ENCODE data around the gene ATG10.
"Not testable (repeated sequence)": the region's sequence is repeated elsewhere in the genome, so short reads cannot be mapped to it uniquely, and the experiment has no call there.

Gene ATG10

GRCh38 chr5:82054004-82054710 is 82.3 kb downstream of the ATG10 start:
- no peak for DNase-seq (ENCODE audit: low read depth)

- no peak for DNase-seq (ENCODE audit: low read depth)
Observed at GRCh38 chr5:82057051-82057450, 85.2 kb downstream of the ATG10 start.

DNA sequence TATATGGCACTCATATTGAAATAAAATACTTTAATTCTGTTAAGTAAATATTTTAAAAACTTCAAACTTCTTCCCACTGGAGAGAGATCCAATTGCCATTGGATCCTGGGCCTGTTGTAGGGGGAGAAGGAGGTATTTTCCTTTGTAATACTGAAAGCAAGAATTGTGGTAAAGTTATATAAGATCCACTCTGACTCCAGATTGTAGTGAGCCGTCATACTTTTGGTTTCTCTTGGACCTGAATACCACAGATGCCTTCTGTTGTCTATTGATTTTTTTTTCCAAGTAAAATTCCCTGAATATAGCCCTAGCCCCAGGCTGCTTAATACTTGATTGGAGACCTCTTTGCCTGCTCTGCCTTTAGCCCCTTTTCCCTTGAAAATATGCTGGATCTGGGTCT is 86.9 kb downstream of the ATG10 start:
- DNase-seq (ENCODE audit: low read depth): no peak

DNA sequence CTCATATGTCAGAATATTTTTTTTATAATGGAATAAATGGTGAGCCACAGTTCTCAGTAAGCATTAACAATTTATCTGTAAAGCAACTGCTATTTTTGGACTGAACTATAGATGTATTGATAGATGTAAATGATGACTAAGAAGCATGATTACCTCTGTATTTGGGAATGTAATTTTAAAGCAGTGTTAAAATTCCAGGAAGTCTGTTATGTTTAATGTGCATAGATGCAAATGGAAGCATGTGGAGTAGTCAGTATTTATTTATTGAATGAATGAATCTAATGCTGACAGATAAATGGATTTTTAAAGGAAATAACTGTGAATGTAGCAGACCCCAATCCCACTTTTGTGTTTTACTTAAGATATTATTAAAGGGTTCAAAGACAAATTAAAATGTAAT is 95.0 kb downstream of the ATG10 start:
- DNase-seq (ENCODE audit: low read depth): no peak

DNA sequence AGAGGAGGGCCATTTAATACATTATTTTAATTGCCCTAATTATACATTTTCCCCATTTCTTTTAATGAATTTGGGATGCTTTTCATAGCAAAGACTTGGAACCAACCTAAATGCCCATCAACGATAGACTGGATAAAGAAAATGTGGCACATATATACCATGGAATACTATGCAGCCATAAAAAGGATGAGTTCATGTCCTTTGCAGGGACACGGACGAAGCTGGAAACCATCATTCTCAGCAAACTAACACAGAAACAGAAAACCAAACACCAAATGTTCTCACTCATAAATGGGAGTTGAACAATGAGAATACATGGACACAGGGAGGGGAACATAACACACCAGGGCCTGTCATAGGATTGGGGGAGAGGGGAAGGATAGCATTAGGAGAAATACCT is 96.2 kb downstream of the ATG10 start:
- not testable (repeated sequence) for DNase-seq (ENCODE audit: low read depth)

GRCh38 chr5:82068723-82069122 is 96.9 kb downstream of the ATG10 start:
- DNase-seq (ENCODE audit: low read depth): no peak

DNA sequence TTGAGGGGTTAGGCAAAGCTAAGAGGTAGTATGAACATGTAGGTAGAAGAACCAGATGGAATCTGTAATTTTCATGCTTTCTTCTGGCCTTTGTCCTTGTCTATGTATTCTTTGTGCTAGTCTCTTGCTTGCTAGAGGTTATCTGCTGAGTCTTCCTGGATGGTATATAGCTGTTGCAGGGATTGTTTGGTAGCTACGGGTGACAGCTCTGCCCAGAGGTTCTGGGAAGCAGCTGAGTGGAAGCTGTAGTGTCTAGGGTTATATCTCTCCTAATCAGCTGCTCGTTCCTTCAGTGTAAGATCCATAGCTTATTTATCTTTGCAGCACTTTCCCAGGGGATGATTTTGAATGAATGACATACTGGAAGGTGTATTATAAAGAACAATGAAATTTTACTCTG is 100.3 kb downstream of the ATG10 start:
- no peak for DNase-seq (ENCODE audit: low read depth)

DNA sequence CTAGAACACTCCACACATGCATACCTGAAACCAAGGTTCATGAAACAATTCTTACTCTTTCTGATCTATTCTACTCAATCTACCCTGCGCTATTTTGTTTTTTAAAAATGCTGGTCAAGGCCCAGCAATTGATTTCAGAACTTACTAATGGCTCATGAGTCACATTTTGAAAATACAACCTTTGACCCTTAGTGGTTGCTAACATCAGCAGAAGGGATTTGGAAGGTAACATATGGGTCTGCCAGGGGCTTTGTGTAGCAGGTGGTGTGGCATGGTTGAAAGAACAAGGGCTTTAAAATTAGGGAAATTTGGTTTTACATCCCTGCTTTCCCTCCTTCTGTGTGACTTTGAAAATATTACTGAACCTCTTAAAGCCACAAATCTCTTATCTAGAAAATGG is 101.4 kb downstream of the ATG10 start:
- peak; percentile 2 for DNase-seq (ENCODE audit: low read depth)

DNA sequence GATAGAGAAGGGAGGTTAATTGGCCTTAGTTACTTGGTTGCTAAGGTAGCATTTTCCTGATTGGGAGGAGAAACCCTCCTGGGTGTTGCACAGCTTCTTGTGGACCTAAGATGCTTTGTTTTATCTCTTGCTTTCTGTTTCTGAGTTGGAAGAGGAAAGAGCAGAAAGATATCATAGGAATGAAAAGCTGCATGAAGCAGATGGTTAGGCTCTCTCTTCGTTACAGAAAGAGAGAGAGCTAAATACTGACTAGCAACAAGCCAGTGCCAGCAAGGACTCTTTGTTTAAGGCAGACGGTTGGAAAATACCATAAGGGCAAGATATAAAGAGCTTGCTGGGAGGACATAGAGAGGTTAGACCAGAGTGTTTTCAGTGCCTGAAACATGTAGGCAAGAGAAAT is 103.1 kb downstream of the ATG10 start:
- no peak for DNase-seq (ENCODE audit: low read depth)

DNA sequence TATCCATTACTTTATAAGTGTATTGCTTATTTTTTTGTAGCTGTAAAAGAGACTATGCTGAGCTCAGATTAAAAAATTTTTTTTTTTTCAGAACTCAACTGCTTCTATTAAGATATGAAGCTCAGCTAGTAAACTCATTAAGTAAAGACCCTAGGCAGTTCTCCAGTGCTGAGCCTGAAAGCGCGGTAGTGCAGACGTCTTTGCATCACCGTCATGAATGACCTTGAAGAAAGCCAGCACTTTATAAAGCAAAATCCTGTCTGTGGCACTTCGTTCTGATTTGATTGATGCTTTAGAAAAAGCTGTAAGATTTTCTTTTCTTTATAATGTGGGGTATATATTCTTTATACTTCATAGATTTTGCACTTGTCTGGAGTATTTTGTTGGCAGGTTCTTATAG is 105.7 kb downstream of the ATG10 start:
- no peak for DNase-seq (ENCODE audit: low read depth)

DNA sequence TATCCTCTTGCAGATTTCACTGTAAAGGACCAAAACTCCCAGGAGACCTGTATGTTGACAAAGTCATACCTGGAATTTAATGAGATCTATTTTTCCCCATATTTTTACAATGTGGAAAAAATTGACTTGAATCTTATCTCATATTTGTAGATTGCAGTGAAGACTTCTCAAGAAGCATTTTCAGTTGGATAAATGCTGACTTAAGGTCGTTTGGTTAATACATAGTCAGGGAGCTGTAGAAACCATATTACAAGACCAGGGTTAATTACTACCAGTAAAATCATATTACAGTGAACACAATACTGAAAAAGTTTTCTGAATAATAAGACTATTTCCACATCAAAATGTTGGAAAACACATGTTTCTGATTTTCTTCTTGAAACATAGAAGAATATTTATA is 119.8 kb downstream of the ATG10 start:
- no peak for DNase-seq (ENCODE audit: low read depth)

DNA sequence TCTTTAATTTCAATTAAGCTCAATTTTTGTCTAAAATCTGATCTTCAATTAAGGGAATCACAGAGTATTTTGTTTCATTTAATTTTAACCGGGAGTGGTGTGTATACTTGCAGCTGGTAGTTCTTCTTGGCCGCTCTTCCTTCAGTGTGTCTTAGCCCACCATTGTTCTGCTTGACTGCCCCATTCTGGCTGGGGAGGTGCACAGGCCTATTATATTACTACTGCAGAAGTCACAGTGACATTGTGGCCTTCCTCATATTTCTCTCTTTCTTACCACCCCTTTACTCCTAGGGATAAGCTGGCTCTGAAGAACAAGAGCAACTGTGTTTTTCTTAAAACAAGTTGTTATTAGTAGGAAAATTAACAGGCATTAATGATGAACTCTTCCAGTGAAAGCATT is 123.7 kb downstream of the ATG10 start:
- no peak for DNase-seq (ENCODE audit: low read depth)

GRCh38 chr5:82096249-82096648 is 124.4 kb downstream of the ATG10 start:
- no peak for DNase-seq (ENCODE audit: low read depth)

DNA sequence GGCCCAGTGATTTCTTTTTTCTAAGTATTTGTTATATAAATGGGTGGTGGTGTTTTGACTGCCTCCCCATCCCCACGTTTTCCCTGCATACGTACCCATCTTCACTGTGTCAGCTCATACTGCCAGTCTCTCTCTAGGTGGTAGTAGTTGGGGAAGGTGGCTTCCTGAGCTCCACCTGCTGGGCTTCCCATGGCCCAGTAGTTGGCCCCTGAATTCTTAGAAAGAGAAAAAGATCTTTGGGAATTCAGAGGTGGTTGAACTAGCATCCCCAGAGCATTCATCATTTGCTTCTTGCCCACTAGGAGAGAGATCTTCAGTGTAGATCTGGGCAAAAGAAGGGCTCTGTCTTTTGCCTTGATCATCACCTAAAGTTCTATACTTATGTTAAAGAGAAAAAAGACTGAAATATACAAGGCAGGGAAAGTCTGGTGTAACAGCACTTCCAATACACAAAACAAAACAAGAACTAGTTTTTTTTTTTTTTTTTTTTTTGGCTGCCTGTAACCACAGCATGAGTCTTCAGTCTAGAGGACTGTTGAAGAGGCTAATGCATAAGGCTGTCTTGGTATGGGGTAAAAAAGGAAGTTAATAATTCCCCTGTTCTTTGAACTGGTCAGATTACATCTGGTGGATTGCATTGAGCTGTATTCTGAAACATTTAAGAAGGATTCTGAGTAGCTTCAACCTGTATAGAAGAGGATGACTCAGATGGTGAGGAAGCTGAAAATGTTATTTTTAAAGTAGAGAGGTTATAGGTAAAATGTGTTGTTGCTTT is 128.7 kb downstream of the ATG10 start:
- DNase-seq (ENCODE audit: low read depth): peak; percentile 35

DNA sequence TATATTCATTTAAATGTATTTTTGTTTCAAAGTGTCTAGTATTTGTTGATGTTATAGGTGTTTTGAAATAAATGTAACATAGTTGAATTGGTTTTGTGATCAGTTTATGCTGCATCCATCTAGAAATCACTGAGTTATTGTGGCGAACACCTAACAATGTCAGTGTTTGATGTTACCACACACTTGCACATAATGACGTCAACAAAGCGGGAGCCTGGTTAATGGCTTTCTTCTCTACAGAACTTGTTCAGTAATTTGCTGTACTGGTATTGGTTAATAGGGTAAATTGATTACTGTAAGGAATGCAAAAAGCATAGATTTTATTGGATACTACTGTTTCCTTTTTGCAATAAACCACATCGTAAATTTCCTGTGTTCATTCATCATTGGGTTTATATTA is 133.0 kb downstream of the ATG10 start:
- DNase-seq (ENCODE audit: low read depth): no peak

DNA sequence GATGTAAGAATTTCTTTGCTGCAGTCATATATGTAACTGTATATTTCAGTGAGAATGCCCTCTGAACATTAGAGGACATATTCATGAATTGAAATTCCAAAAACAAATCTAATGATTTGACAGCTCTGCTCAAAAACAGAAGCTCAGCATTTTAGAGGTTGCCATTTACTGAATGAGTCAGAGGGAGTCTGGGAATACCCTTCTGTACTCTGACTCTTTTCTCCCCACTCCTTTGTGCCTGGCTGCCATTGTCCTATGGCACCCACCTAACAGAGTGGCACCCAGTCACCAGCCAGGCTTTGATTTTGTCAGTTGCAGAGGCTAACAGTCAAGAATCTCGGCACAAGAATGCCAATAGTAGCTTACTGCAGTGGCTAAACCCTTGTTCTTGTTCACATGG is 133.6 kb downstream of the ATG10 start:
- no peak for DNase-seq (ENCODE audit: low read depth)

DNA sequence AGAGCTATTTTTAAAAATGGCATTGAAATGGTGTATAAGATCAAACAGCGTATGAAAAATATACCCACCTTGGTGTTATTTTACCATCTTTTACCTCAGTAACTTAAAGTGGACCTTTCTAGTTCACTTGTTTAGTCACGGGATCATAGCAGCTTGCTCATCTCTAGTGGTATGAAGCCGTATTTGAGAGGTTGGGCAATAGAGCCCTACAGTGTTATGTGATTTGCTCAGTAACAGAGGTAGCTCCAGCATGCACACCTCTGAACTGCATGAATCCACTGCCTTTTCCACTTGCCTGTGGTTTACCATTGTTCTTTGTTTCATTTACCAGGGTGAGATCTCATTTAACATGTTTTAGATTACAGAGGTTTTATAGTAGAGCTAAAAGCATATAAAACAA is 134.4 kb downstream of the ATG10 start:
- no peak for DNase-seq (ENCODE audit: low read depth)

DNA sequence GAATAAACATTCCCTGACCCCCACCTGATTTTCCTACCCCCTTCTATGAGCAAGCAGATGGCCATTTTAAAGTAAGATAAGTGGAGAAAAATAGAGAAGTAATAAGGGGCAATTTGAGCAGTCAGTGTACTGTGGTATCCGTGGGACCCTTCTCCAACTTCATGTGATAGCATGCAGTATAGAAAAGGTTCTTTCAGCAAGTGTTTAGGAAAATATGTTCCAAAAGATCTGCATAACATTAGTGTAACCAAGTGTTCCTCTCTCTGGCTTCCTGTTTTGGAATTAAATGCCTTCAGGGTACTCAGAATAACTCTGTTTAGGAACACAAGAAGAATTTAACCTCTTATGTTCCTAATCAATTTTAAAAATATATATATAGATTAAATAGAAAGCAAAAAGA is 134.9 kb downstream of the ATG10 start:
- no peak for DNase-seq (ENCODE audit: low read depth)

GRCh38 chr5:82107267-82107666 is 135.4 kb downstream of the ATG10 start:
- peak; percentile 13 for DNase-seq (ENCODE audit: low read depth)

- no peak for DNase-seq (ENCODE audit: low read depth)
Observed at GRCh38 chr5:82109013-82109412, 137.2 kb downstream of the ATG10 start.

DNA sequence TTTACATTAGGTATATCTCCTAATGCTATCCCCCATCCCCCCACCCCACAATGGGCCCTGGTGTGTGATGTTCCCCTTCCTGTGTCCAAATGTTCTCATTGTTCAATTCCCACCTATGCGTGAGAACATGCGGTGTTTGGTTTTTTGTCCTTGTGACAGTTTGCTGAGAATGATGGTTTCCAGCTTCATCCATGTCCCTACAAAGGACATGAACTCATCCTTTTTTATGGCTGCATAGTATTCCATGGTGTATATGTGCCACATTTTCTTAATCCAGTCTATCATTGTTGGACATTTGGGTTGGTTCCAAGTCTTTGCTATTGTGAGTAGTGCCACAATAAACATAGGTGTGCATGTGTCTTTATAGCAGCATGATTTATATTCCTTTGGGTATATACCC is 138.1 kb downstream of the ATG10 start:
- DNase-seq (ENCODE audit: low read depth): not testable (repeated sequence)

DNA sequence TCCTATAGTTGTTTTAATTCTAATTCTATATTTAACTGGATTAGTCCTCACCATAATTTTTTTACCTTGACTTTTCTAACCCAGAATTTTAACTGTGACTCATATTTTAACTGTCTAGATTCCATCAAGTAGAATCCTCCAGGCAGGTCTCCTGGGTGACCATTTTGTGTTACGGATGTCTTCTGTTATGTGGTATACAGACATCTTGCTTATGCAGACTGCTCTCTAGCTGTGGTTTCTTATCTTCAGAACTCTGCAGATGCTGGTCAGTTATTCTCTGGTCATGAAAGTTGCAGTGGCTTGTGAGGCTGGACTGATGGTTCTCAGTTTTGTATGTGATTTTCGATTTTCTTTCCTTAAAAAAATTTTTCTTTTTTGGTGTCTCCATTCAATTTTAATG is 139.4 kb downstream of the ATG10 start:
- peak; percentile 60 for DNase-seq (ENCODE audit: low read depth)

DNA sequence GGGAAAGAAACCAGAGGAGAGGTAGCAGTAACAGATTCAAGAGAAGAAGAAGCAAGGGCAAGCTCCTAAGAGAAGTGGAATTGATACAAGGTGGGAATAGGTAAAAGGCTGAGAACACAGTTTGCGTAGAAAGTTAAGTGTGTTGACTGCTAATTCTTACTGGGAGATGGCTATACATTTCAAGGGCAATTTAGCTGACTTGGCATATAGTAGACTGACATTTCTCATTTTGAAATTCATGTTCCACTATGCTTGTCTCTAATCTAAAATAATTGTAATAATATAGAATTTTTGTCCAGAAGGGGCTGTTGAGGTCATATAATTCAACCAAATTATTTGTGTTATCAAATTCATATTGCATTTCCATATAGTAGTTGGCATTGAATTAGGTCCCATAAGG is 144.0 kb downstream of the ATG10 start:
- DNase-seq (ENCODE audit: low read depth): no peak

- DNase-seq (ENCODE audit: low read depth): no peak
Observed at GRCh38 chr5:82119889-82120288, 148.1 kb downstream of the ATG10 start.

Measured in non-pigmented ciliary epithelial cell (primary cell).